GM10847 (cell line): Measurements from ENCODE around the gene RBFOX1.

Source experiments
- POLR2A ChIP-seq: IDR thresholded peaks from 2 replicates; pipeline ENCODE4 v1.6.1; 2011; ENCODE audit not compliant: insufficient read length; ENCODE audit errors: extremely low read depth

RBFOX1 gene

DNA sequence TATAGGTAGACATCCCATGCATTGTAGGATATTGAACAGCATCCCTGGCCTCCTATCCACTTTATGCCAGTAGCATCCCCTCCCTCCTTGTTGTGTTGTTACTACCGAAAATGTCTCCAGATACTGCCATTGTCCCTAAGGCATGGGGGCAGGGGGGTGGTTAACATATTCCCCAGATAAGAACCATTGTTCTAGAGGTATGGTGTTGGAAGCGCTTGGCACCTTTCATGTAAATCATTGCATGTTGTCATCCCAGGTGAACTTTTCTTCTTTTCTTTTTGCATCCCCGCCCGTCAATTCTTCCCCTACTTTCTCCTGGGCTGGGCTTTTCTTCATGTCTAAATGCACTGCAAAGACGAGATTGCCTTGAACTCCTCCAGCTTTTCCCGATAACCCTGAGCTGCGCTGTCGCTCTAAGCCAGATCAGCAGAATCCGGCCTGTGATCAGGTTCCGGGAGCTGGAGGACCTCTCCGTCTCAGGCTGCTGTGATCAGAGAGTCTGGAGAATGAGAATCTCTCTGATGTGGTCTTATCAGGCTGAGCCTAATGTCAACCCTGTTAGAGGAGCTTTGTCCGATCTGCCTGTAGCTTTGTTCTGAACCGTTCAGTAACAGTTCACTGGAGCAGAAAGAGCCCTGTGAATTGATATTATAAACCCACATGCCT is 76.2 kb downstream of the RBFOX1 start:
- TF ChIP-seq POLR2A: no peak

GRCh38 chr16:7419441-7419840 is 86.8 kb downstream of the RBFOX1 start:
- no peak for TF ChIP-seq POLR2A

GRCh38 chr16:7420079-7420478 is 87.4 kb downstream of the RBFOX1 start:
- TF ChIP-seq POLR2A: no peak

DNA sequence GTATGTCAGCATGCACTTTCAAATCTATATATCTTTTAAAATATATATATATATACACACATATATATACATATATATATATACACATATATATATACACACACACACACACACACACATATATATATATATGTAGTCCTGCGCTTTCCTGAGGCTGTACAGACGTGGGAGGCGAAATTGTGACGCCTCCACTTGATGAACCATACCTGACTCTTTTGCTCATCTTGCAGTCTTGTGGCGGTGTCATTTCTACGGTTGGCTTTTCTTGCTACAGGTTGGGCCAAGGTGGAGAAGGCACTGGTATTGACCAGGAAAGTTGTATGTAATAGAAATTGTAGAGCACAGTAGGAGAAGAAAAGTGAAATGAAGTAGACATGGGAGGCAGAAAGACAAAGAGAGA is 88.2 kb downstream of the RBFOX1 start:
- TF ChIP-seq POLR2A: no peak

GRCh38 chr16:7421578-7421977 is 88.9 kb downstream of the RBFOX1 start:
- no peak for TF ChIP-seq POLR2A

- no peak for TF ChIP-seq POLR2A
These were observed 89.6 kb downstream of the RBFOX1 start for GRCh38 chr16:7422036-7422888.

- no peak for TF ChIP-seq POLR2A
These were observed 90.9 kb downstream of the RBFOX1 start for GRCh38 chr16:7423434-7424044.

DNA sequence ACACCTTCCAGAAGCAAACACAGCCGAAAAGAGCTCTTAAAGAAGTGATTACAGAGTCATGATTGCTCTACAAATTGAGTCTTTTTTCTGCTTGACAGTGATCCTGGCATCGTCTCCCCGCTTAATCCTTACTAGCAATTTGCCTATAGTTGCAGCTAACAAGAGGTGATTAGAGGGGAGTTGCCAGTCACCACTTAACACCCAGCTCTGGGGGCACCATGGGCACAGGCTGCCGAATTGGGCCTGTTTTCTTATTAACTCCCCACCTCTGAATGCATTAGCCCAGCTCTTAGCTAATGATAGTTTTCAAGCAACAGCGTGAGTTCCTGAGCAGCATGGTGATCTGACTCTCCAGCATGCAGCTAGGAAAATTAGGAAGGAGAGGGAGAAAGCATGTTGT is 93.5 kb downstream of the RBFOX1 start:
- no peak for TF ChIP-seq POLR2A

- no peak for TF ChIP-seq POLR2A
These were observed 99.1 kb downstream of the RBFOX1 start for GRCh38 chr16:7431723-7432122.

DNA sequence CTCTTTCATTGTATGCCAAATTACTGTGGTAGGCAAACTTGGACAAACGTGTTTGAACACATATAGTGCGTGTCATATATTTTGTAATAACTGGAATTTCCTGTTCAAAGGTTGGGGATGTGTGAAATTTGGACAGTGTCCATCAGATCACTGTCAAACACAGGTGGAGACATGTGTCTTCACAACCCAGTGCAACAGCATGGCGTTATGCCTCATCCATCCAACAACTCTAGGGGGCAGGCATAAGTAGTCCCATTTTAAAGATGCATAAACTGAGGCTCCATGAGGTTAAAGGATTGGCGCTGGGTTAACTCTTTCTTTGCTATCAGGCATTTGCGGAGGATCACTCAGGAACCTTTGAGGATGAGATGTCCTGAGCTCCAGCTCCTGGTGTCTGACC is 103.7 kb downstream of the RBFOX1 start:
- TF ChIP-seq POLR2A: no peak

- TF ChIP-seq POLR2A: no peak
These were observed 104.6 kb downstream of the RBFOX1 start for GRCh38 chr16:7437135-7437804.

- no peak for TF ChIP-seq POLR2A
These were observed 105.2 kb downstream of the RBFOX1 start for GRCh38 chr16:7437843-7438242.

GRCh38 chr16:7438601-7439000 is 106.0 kb downstream of the RBFOX1 start:
- no peak for TF ChIP-seq POLR2A

GRCh38 chr16:7439518-7439917 is 106.9 kb downstream of the RBFOX1 start:
- TF ChIP-seq POLR2A: no peak

GRCh38 chr16:7440886-7441400 is 108.3 kb downstream of the RBFOX1 start:
- no peak for TF ChIP-seq POLR2A

DNA sequence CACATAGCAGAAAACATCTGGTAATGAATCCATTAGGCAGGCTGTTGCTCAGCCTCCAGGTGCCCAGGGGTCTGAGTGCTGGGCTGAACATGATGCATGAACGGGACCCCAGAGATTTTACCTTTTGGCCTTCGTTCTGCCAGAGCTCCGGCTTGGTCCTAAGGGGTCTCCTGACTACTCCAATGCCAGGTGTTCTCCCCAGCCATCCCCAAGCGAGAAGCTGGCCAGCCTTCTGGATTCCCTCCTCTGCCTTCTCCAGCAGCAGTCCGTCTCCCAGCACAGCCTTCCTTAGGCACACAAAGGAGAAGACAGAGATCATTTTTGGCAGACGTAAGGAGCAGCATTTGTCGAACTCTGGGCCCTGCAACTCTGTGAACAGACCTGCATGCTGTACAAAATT is 109.4 kb downstream of the RBFOX1 start:
- TF ChIP-seq POLR2A: no peak

DNA sequence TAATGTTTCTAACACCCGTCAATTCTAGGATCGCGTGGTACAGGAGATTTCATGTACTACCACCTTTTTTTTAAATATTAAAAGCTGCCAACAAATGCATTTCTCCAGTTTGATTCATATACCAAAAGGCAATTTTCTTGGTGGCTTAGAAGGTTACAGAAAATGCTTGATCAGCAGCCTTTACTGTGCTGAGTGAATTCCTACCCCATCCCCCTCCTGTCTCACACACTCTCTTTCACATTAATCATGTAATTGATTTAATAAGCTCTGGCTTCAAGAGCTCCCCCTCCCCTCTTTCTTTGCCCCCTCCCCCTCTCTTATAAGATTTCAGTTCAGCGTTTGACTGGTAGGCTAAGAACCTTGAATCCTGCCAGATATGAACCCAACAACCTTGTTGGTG is 110.5 kb downstream of the RBFOX1 start:
- no peak for TF ChIP-seq POLR2A
